ENCODE measurements around the gene KCTD13. TPM values are rescaled to one million over a fixed set of nuclear protein-coding genes. Genes with fewer than 3 reads are reported as not detected.

KCTD13 gene
- total and polyA plus RNA-seq, 4 donors, result 2.7 to 13.1 (median 3.7) TPM

- H3K27me3 ChIP-seq (ENCODE audit: control insufficient read depth in 4 of 4, insufficient read depth in 4 of 4, low read length in 3 of 4), result peaks cover 0 to 2% (median under 1%) of the 10 kb centered on the region in 4 donors
- no peaks in the 10 kb centered on the region for H3K4me1 ChIP-seq (ENCODE audit: control insufficient read depth in 4 of 4, insufficient read depth in 4 of 4, low read length in 3 of 4)
- H3K36me3 ChIP-seq (ENCODE audit: control insufficient read depth in 4 of 4, insufficient read depth in 3 of 4, low read depth in 1 of 4, low read length in 3 of 4), result no peaks in the 10 kb centered on the region
These were observed 45.0 kb downstream of the KCTD13 start for GRCh38 chr16:29881050-29881449.

More at GRCh38 chr16:29881050-29881449, 45.0 kb downstream of the KCTD13 start:
- no peak overlapping the region for H3K4me3 ChIP-seq (ENCODE audit: low read depth in 1 of 3, low read length in 3 of 3)
- no peak for DNase-seq (ENCODE audit: low spot score)
- no peak overlapping the region for H3K9ac ChIP-seq (ENCODE audit: low read depth in 1 of 2, low read length in 2 of 2)
- WGBS, result 94% methylated on average over 3 of the region's 3 CpGs
- TF ChIP-seq FOXA2 (IDR thresholded peaks at IDR 0.05), result no peak
- no peak for TF ChIP-seq JUND (IDR thresholded peaks at IDR 0.05)
- no peak for TF ChIP-seq HNF4A (conservative IDR thresholded peaks at IDR 0.05)
- TF ChIP-seq, protein P1, sequence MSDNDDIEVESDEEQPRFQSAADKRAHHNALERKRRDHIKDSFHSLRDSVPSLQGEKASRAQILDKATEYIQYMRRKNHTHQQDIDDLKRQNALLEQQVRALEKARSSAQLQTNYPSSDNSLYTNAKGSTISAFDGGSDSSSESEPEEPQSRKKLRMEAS (IDR thresholded peaks at IDR 0.05), result no peak
- no peak for TF ChIP-seq FOXA1 (IDR thresholded peaks at IDR 0.05)
- TF ChIP-seq REST (IDR thresholded peaks at IDR 0.05), result no peak
- no peak for TF ChIP-seq TAF1 (conservative IDR thresholded peaks at IDR 0.05)
- TF ChIP-seq, protein P2, sequence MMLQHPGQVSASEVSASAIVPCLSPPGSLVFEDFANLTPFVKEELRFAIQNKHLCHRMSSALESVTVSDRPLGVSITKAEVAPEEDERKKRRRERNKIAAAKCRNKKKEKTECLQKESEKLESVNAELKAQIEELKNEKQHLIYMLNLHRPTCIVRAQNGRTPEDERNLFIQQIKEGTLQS (IDR thresholded peaks at IDR 0.05), result no peak
- TF ChIP-seq CTCF (IDR thresholded peaks at IDR 0.05; ENCODE audit: low read depth, low read length, missing input control), result no peak
- TF ChIP-seq NR2F2 (IDR thresholded peaks at IDR 0.05), result no peak
- TF ChIP-seq ZBTB33 (IDR thresholded peaks at IDR 0.05), result no peak
- no peaks in the 10 kb centered on the region for H3K9me3 ChIP-seq (ENCODE audit: control insufficient read depth in 4 of 4, low read length in 3 of 4)
- H3K27ac ChIP-seq (ENCODE audit: low read depth in 1 of 2, low read length in 2 of 2), result no peak overlapping the region
